ENCODE results near the gene CBLB.

DNA sequence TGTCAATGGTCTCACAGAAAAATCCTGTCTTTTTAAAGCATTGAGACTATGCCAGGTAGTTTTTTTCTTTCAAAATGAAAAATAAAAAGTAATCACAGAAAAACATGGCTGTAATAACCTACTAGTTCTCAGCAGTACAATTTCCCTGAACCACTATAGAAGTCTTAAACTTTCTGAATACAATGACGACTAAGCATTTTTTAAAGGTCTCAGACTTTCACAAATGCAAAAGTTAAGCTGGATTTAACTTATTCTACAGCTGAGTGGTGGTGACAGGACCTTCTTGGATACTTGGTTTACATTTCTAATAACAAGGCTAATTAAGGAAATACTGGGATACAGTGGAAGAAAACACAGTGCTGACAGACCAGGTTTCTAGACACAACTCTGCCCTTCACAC lies 81.8 kb downstream of the CBLB start:
- TF ChIP-seq EZH2 (IDR thresholded peaks at IDR 0.05) (no peak), FOXP2 (optimal IDR thresholded peaks at IDR 0.05; ENCODE audit: control extremely low read depth, extremely low read length, insufficient read depth) (no peak), POLR2AphosphoS5 (IDR thresholded peaks at IDR 0.05; ENCODE audit: borderline replicate concordance, low read depth, low read length) (no peak)
